ENCODE results near the gene TMIGD1.

The TMIGD1 gene, protein sequence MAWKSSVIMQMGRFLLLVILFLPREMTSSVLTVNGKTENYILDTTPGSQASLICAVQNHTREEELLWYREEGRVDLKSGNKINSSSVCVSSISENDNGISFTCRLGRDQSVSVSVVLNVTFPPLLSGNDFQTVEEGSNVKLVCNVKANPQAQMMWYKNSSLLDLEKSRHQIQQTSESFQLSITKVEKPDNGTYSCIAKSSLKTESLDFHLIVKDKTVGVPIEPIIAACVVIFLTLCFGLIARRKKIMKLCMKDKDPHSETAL

DNA sequence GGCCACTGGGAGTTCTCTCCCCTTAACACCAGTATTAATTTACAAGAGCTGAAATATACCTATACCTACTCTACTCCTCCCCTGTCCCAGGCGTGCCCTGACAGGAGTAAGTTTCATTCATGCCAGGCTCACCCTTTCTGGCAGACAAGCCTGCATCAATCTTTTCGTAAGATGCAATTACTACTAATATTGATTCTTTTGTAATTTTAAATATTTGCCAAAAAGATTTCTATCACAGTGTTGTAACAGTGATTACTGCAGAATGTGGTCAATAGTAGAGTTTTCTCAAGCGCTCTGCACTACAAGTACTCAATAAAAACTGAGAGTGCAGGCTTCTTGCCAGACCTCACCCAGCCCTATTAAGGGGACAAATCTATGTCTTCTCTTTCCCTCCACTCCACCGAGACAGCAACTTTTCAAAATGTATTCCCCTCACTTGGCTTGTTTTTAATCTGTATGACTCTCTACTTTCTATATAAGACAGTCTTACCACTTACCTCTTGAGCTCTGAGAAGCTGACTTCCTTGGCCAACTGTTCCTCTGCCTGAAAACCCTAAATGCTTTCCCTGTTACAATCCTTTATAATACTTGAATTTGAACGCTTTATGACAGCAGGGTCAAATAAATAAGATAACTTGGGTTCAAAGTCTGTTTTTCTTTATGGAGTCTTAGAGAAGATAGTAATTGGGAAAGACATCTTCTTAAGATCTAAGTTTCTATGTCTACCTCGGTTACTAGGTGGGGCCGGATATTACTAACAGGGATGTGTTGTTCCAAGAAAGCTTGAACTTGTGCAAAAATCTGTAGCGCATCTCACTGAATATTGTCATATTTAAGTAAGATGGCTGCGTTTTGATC is at the start of gene TMIGD1:
TSS of gene TMIGD1 (minus strand) at position 555 of the 858 bp plus-strand sequence. CDS start 1,924 bp downstream, outside the sequence.
- no peak for DNase-seq (ENCODE audit: low read depth in 3 of 3, low spot score in 1 of 3)

DNA sequence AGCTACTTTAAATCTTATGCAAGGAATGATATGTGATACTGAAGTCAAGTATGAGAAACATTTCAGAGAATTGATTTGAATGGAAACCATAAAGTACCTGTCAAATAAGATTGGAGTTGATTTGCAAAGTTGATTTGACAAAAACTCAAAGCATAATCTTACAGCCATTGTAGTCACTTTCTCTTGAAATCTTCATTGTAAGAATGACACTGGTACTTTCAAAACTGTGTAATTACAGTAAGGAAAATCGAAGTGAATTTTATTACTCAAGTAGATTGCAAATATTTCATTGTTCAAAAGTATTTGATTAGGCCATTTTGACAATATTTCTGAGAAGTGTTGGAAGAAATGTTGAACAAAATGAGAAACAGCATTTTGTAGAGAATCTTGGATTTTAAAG is 48.5 kb upstream of the TMIGD1 start:
- DNase-seq (ENCODE audit: low read depth in 3 of 3, low spot score in 1 of 3), result no peak

- DNase-seq (ENCODE audit: low read depth in 3 of 3, low spot score in 1 of 3), result no peak
Observed at GRCh38 chr17:30381340-30381659, 47.4 kb upstream of the TMIGD1 start.

DNA sequence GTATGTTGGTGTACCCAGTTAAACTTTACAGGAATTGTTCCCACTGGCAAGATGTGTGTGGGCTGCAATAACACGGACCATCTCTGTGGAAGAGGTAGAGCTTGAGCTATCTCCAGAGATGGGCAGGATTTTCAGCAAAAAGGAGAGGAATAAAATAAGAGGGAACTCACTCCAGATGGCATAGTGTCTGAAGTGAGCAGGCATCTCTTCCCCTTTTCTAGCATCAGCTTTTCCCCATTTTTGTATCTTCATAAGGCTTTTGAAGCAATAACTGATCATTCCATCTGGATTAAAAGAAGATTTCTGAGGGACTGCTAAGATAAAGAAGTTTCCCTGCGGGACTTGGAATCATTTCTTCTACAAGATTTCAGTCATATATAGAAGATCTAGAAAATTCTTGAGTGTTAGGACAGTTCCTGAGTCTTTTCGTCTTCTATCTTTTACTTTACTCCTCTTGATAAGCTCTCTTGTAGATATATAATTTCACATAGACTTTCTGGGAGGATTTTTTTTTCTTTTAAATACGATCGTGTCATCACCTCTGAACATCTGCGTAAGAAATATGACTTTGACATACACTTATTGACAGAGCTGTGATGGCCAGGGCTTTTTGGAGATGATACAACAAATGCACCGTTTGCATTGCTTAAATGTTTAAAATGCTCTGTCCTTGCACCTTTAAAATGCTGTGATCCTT is 46.9 kb upstream of the TMIGD1 start:
- no peak for DNase-seq (ENCODE audit: low read depth in 3 of 3, low spot score in 1 of 3)

GRCh38 chr17:30379903-30380381 is 46.1 kb upstream of the TMIGD1 start:
- no peak for DNase-seq (ENCODE audit: low read depth in 3 of 3, low spot score in 1 of 3)

DNA sequence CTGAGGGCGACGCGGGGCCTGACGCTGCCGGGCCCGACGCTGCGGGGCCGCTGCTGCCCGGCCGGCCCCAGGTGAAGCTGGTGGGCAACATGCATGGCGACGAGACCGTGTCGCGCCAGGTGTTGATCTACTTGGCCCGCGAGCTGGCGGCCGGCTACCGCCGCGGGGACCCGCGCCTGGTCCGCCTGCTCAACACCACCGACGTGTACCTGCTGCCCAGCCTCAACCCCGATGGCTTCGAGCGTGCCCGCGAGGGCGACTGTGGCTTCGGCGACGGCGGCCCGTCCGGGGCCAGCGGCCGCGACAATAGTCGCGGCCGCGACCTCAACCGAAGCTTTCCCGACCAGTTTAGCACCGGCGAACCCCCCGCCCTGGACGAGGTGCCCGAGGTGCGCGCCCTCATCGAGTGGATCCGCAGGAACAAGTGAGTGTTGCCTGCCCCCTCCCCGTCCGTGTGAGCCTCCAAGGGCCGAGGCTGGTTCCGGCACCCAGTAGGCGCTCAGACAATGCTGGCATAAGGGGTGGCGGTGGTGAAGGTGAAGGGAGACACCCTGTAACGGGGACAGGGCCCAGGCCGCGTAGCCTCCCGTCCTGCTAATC is 45.5 kb upstream of the TMIGD1 start:
- no peak for DNase-seq (ENCODE audit: low read depth in 3 of 3, low spot score in 1 of 3)

DNA sequence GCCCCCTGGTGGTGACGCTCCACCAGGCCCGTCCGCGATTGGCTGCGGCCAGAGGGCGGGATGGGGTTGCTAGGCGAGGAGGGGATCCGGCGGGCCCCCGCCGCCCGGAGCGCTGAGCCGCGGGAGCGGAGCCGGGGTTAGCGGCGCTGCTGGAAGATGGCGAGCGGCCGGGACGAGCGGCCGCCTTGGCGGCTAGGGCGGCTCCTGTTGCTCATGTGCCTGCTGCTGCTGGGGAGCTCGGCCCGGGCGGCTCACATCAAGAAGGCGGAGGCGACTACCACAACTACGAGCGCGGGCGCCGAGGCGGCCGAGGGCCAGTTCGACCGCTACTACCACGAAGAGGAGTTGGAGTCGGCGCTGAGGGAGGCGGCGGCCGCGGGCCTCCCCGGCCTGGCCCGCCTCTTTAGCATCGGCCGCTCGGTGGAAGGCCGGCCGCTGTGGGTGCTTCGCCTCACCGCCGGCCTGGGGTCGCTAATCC is 45.0 kb upstream of the TMIGD1 start, which contains the start of gene CPD:
TSS of gene CPD (plus strand) at position 103 of the 478 bp plus-strand sequence. CDS start at position 157, 54 bp downstream.
- peak; percentile 89 to 95 (median 94) for DNase-seq (ENCODE audit: low read depth in 3 of 3, low spot score in 1 of 3)

DNA sequence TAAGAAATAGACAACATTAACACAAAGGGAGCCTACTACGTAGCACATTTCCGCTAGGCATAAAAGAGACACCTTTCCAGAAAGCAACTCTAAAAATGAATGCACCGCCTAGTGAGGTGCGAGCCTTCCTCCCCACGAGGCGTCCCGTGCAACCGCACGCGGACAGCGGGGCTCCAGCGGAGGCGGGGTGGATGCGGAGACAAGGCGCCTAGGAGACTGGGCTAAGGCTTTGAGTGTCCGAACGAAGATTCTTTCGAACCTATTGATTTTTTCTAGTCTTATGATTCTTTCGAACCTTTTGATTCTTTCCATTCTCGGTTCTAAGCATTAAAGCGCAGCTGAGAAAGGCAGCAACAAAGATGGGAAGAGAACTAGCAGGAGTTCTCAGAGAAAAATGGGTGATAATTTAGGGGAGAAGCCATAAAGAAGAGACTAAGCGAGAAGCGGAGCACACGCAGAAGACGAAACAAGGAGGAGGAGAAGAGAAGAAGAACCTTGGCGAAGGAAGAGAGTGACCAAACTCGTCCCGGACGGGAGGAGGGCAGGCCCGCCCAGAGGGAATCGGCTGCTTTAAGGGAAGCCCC is 44.5 kb upstream of the TMIGD1 start:
- DNase-seq (ENCODE audit: low read depth in 3 of 3, low spot score in 1 of 3), result peak in 2 of 3 donors; percentile 15 to 38

DNA sequence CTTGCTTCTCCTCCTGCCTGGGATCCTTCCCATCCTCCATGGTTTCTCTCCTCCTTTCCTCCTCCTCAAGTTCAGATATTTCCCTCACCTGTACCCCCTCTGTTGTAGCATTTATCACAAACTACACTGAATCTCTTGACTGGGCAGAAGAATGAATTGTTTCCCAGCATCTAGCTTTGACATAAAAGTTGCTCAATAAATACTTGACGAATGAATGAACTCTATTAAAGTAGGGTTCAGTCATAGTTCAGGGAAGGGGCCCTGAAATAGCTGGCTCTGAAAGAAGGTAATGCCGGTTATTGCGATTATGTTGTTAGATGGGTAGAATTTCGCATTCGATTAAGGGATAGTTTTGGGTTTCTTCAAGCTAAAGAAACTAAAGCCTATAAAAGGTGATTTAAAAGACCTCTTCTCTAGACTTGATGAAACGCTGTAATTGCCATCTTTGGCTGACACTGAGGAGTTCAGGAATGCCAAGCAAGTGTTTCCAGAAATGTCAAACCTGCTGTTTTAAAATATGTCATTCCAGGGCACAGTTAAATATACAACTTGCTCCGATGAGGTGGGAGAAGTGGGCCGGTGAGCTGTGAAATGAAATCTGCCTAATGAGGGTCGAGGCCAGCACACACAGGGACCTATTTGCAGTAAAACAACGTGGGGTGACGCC is 43.9 kb upstream of the TMIGD1 start:
- no peak for DNase-seq (ENCODE audit: low read depth in 3 of 3, low spot score in 1 of 3)

DNA sequence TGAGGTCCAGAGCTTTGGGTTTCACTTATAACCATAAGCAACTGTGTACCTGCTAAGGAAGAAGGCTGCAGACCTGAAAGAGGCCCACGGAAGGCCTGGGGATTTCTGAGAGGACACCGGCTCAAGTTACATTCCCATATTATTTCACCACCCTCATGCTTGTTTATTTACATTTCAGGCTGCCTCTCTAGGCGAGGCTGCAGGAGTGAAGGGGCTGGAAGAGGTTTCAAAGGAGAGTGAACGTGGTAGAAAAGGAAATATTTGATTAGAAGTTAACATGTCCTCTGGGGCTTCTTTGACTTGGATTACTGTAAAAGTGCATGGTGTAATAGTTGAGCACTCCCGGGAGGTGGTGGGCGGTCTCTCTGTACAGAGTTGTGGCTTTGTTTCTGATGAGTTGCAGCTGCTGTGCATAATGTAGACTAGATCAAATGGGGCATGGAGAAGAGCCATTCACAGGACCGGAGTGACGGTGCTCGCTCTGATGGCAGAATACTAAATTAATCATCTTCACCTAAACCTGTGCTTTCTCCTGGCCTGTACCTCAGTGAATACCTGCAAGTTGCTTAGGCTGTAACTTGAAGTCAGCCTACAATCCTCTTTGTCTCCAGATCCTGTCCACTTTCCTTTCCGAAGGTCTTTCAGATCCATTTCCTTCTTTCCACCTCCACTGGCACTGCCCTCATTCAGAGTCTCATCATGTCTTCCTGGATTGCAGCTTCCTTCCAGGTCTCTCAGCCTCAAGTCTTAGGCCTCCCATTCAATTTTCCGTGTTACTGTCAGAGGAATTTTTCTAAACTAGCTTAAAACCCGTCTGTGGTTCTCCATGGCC is 43.0 kb upstream of the TMIGD1 start:
- DNase-seq (ENCODE audit: low read depth in 3 of 3, low spot score in 1 of 3), result peak in 1 of 3 donors; percentile 35

DNA sequence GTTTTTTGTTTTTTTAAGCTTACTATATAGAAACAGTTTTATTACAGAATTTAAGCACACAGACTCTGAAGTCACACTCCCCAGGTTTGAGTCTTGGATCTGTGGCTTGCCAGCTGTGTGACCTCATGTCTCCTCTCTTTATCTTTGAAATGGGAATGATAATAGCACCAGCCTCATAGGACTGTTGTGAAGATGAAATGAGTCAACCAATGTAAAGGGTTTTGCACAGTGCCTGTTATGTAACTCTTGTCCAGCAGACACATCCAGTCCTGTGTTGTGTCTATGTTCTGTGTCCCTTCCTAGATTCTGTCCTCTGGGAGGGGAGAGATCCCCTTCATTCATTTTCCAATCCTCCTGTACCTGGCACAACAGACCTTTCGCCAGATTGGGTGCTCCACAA is 41.8 kb upstream of the TMIGD1 start:
- no peak for DNase-seq (ENCODE audit: low read depth in 3 of 3, low spot score in 1 of 3)

DNA sequence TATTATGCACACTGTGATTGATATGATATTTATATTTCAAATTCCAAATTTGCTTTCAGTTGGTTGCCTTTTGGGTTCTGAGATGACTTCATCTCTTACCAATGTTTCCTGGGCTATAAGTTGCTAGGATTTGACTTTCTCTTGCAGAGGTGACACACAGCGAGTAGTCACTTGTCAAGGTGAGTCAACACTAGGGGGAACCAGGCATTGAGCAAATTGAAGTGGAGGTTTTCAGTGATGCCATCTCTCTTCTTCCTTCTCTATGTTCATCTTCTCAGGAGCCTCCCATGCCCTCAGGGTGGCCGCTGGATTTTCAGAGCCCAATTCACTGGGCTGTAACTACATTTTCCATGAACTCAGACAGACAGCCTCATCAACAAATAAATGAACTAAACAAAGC is 38.9 kb upstream of the TMIGD1 start:
- no peak for DNase-seq (ENCODE audit: low read depth in 3 of 3, low spot score in 1 of 3)

DNA sequence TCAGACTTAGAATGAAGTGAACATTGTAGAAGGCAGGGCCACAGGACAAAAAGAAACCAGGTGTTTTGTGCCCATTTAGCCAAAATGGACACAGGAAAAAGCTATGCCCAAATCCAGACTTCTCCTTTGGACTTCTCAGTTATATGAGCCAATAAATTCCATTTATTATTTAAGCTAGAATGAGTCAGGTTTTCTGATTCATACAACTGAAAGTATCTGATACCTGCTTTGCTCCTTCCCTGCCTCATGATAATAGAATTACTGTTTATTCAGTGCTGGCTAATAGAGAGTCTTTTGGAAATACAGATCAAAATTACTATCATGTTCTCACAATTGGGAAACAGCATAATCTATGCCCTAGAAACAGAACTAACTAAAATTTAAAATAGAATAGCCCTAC is 36.1 kb upstream of the TMIGD1 start:
- no peak for DNase-seq (ENCODE audit: low read depth in 3 of 3, low spot score in 1 of 3)

DNA sequence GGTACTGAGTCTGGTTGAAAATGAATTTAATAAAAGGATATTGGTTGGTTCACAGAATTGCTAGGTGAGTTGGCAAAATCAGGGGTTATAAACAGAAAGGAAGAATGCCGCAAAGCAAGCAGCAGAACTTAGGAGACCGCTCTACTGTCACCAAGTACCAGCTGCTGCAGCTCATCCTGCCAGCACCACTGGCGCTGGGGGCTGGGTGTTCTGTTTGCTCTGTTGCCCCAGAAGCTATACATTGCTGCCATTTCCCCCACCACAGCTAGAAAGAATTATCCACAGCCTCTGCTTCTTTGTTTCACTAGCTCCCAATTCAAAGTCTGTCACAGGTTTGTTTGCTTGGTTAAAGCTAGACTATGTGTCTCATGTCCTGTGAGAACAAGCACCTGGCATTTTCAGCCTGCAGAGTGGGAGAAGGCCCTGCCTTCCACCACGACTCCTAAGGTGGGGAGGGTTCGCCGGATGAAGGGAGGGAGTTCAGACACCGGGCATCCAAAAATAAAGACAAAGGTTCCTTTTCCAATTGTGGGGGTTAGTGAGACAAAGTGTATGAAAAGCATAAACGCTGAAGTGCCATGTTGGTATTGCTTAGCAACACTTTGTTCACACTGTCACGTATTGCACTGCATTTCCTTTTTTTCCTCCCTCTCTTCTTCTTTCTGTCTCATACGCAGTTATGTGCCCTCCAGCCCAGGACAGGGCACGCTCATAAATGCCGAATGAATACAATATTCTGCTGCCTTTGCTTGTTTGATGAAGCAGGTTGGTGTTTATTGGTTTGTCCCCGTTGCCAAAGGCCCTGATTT is 35.3 kb upstream of the TMIGD1 start:
- DNase-seq (ENCODE audit: low read depth in 3 of 3, low spot score in 1 of 3), result no peak

GRCh38 chr17:30366536-30366935 is 32.7 kb upstream of the TMIGD1 start:
- no peak for DNase-seq (ENCODE audit: low read depth in 3 of 3, low spot score in 1 of 3)

DNA sequence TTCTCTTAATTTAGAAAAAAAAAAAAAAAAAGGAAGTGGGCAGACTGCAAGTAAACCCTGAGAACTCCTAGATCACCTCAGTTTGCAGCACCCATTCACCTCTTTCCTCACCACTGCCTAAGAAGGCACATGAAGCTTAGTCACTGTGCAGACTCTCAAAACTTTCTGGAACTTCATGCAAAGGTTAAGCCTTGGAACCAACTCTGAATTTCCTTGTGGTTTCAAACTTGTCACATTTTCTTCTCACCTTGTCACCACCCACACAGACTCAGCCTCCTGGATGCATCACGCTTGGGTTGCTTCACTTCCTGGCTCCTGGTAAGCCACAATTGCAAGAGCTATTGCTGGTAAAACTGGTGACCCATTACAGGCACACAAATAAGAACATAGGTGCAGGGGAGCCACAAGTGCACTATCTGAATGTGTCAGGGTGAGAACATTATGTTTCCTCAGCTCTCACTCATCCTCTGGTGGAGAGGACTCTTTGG is 29.9 kb upstream of the TMIGD1 start:
- peak; percentile 46 to 60 (median 57) for DNase-seq (ENCODE audit: low read depth in 3 of 3, low spot score in 1 of 3)

- DNase-seq (ENCODE audit: low read depth in 3 of 3, low spot score in 1 of 3), result no peak
Observed at GRCh38 chr17:30361766-30362279, 28.0 kb upstream of the TMIGD1 start.
